ENCODE measurements around the gene APLF. TPM values are rescaled to one million over a fixed set of nuclear protein-coding genes. Genes with fewer than 3 reads are reported as not detected.

Gene APLF
- total RNA-seq, 1 experiment from 2014 or later, result 2.4 TPM

GRCh38 chr2:68478688-68479087, 11.3 kb downstream of the APLF start:
- Histone ChIP-seq H3K36me3 (ENCODE audit: low read depth, low read length) (no peaks in the 10 kb centered on the region), H3K4me1 (ENCODE audit: insufficient read depth, low read length) (peaks cover 6% of the 10 kb centered on the region), H3K27ac (ENCODE audit: low read length) (no peak overlapping the region), H2AFZ (ENCODE audit: low read length) (no peak overlapping the region), H3K9ac (ENCODE audit: low read length) (no peak overlapping the region), H4K20me1 (ENCODE audit: low read length) (no peaks in the 10 kb centered on the region), H3K9me2 (replicated peaks; ENCODE audit: low read length) (no peaks in the 10 kb centered on the region), H3K4me2 (ENCODE audit: low read length) (no peak overlapping the region), H3K27me3 (ENCODE audit: low read length) (no peaks in the 10 kb centered on the region), H3K9me3 (ENCODE audit: low read length) (no peaks in the 10 kb centered on the region), H3K4me3 (ENCODE audit: low read length) (no peak overlapping the region), H3K79me2 (ENCODE audit: low read length) (no peaks in the 10 kb centered on the region), H3F3A (ENCODE audit: low read length, unreplicated experiment) (no peaks in the 10 kb centered on the region)
- CTCF ChIA-PET, result no interaction called here
- DNase-seq (no peak), ATAC-seq (no peak)
- TF ChIP-seq, protein P1, sequence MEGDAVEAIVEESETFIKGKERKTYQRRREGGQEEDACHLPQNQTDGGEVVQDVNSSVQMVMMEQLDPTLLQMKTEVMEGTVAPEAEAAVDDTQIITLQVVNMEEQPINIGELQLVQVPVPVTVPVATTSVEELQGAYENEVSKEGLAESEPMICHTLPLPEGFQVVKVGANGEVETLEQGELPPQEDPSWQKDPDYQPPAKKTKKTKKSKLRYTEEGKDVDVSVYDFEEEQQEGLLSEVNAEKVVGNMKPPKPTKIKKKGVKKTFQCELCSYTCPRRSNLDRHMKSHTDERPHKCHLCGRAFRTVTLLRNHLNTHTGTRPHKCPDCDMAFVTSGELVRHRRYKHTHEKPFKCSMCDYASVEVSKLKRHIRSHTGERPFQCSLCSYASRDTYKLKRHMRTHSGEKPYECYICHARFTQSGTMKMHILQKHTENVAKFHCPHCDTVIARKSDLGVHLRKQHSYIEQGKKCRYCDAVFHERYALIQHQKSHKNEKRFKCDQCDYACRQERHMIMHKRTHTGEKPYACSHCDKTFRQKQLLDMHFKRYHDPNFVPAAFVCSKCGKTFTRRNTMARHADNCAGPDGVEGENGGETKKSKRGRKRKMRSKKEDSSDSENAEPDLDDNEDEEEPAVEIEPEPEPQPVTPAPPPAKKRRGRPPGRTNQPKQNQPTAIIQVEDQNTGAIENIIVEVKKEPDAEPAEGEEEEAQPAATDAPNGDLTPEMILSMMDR (conservative IDR thresholded peaks at IDR 0.05; ENCODE audit: low read depth, low read length), result no peak
- TF ChIP-seq EZH2phosphoT487 (IDR thresholded peaks at IDR 0.05; ENCODE audit: borderline replicate concordance, low read length) (no peak), EZH2 (IDR thresholded peaks at IDR 0.05; ENCODE audit: low read length, unreplicated experiment) (no peak)
- intact Hi-C loops (cut with micrococcal nuclease), result no loop called here
- POLR2A ChIA-PET (ENCODE audit: unreplicated experiment), result no interaction called here
- BruUV-seq (replicated peaks), result no TSS peak

GRCh38 chr2:68482296-68482820, 15.0 kb downstream of the APLF start:
- intact Hi-C loops (cut with micrococcal nuclease), result no loop called here
- H3K9me2 ChIP-seq (replicated peaks; ENCODE audit: low read length), result no peaks in the 10 kb centered on the region
- H4K20me1 ChIP-seq (ENCODE audit: low read length), result no peaks in the 10 kb centered on the region
- no peak overlapping the region for H3K4me3 ChIP-seq (ENCODE audit: low read length)
- H3K9me3 ChIP-seq (ENCODE audit: low read length), result no peaks in the 10 kb centered on the region
- no peak overlapping the region for H2AFZ ChIP-seq (ENCODE audit: low read length)
- no peak overlapping the region for H3K9ac ChIP-seq (ENCODE audit: low read length)
- ChIA-PET CTCF (no interaction called here), POLR2A (ENCODE audit: unreplicated experiment) (no interaction called here)
- no TSS peak for BruUV-seq (replicated peaks)
- peak; percentile 43; the same call in 1 of the 2 replicates for ATAC-seq
- H3F3A ChIP-seq (ENCODE audit: low read length, unreplicated experiment), result no peaks in the 10 kb centered on the region
- no peak overlapping the region for H3K4me2 ChIP-seq (ENCODE audit: low read length)
- peaks cover 6% of the 10 kb centered on the region for H3K4me1 ChIP-seq (ENCODE audit: insufficient read depth, low read length)
- peak; percentile 26 for DNase-seq
- H3K36me3 ChIP-seq (ENCODE audit: low read depth, low read length), result no peaks in the 10 kb centered on the region
- no peaks in the 10 kb centered on the region for H3K27me3 ChIP-seq (ENCODE audit: low read length)
- H3K79me2 ChIP-seq (ENCODE audit: low read length), result no peaks in the 10 kb centered on the region
- no peak overlapping the region for H3K27ac ChIP-seq (ENCODE audit: low read length)
- TF ChIP-seq EZH2 (IDR thresholded peaks at IDR 0.05; ENCODE audit: low read length, unreplicated experiment) (no peak), EZH2phosphoT487 (IDR thresholded peaks at IDR 0.05; ENCODE audit: borderline replicate concordance, low read length) (no peak)
- TF ChIP-seq, protein P1 (conservative IDR thresholded peaks at IDR 0.05; ENCODE audit: low read depth, low read length), result no peak

- Histone ChIP-seq H3K9me3 (ENCODE audit: low read length) (no peaks in the 10 kb centered on the region), H3F3A (ENCODE audit: low read length, unreplicated experiment) (no peaks in the 10 kb centered on the region), H3K4me1 (ENCODE audit: insufficient read depth, low read length) (peaks cover 6% of the 10 kb centered on the region), H3K4me2 (ENCODE audit: low read length) (no peak overlapping the region), H2AFZ (ENCODE audit: low read length) (no peak overlapping the region), H3K9me2 (replicated peaks; ENCODE audit: low read length) (no peaks in the 10 kb centered on the region), H3K36me3 (ENCODE audit: low read depth, low read length) (no peaks in the 10 kb centered on the region), H3K79me2 (ENCODE audit: low read length) (no peaks in the 10 kb centered on the region), H3K27me3 (ENCODE audit: low read length) (no peaks in the 10 kb centered on the region), H3K9ac (ENCODE audit: low read length) (no peak overlapping the region), H3K27ac (ENCODE audit: low read length) (no peak overlapping the region), H4K20me1 (ENCODE audit: low read length) (no peaks in the 10 kb centered on the region), H3K4me3 (ENCODE audit: low read length) (no peak overlapping the region)
- intact Hi-C loops (cut with micrococcal nuclease), result no loop called here
- no TSS peak for BruUV-seq (replicated peaks)
- ChIA-PET CTCF (no interaction called here), POLR2A (ENCODE audit: unreplicated experiment) (no interaction called here)
- no peak for ATAC-seq
- no peak for TF ChIP-seq EZH2 (IDR thresholded peaks at IDR 0.05; ENCODE audit: low read length, unreplicated experiment)
- TF ChIP-seq, protein P1 (conservative IDR thresholded peaks at IDR 0.05; ENCODE audit: low read depth, low read length), result no peak
- DNase-seq, result no peak
Measured at GRCh38 chr2:68483011-68483410, 15.6 kb downstream of the APLF start.
